Measurements from ENCODE around the gene PPP1R3D. TPM values are rescaled to one million over a fixed set of nuclear protein-coding genes. Genes with fewer than 3 reads are reported as not detected.

Gene PPP1R3D
- total RNA-seq, result 8.4 and 8.5 TPM in 2 replicates

GRCh38 chr20:59940129-59940955, at the start of gene PPP1R3D, which contains the start of gene FAM217B:
PPP1R3D (minus strand) TSS chr20:59940305; CDS start chr20:59939931, 374 bp downstream.
FAM217B (plus strand) TSS chr20:59940389; CDS start chr20:59943944, 3,555 bp downstream.

GRCh38 chr20:59958123-59958522, 18.0 kb upstream of the PPP1R3D start, which contains the start of gene CDH26:
CDH26 (plus strand) TSS chr20:59958423; CDS start chr20:59958727, 304 bp downstream.

GRCh38 chr20:59933296-59933848, 6.7 kb downstream of the PPP1R3D start, which contains the start of gene SYCP2:
SYCP2 (minus strand) TSS chr20:59933637; CDS start chr20:59922413, 11,224 bp downstream.

Other genes with a start within 250 kb of the PPP1R3D start
- 3.1 TPM in 2 replicates for gene SYCP2, start 6.7 kb downstream of the PPP1R3D start, total RNA-seq
- gene FAM217B, start 84 bp upstream of the PPP1R3D start, total RNA-seq, result 3.3 and 3.4 TPM in 2 replicates
- gene CDH26, start 18.1 kb upstream of the PPP1R3D start, total RNA-seq, result 0.87 and 1.0 TPM in 2 replicates